GM21576 (cell line): Measurements from ENCODE around the gene ABCC9.

Experiments used
- ATAC-seq: cut with Tn5 transposase; IDR thresholded peaks from one replicate; pipeline ENCODE4 v1.9.1; 2021; ENCODE audit warnings: mild to moderate bottlenecking, moderate library complexity; ENCODE audit not compliant: unreplicated experiment

Gene ABCC9

GRCh38 chr12:21776175-21776574, 165.1 kb downstream of the ABCC9 start:
- no peak for ATAC-seq

- ATAC-seq: no peak
Observed at GRCh38 chr12:21775133-21775820, 165.9 kb downstream of the ABCC9 start.

GRCh38 chr12:21774358-21775132, 166.7 kb downstream of the ABCC9 start, which contains the start of gene KCNJ8:
Gene KCNJ8, minus strand, starts transcription at chr12:21774706. Its CDS starts 1,090 bp downstream, at chr12:21773616.
- no peak for ATAC-seq

- ATAC-seq: no peak
Observed at GRCh38 chr12:21773806-21774205, 167.4 kb downstream of the ABCC9 start.

GRCh38 chr12:21773263-21773741, 167.9 kb downstream of the ABCC9 start:
- ATAC-seq: no peak

GRCh38 chr12:21771311-21771710, 169.9 kb downstream of the ABCC9 start:
- no peak for ATAC-seq

- no peak for ATAC-seq
Observed at GRCh38 chr12:21769307-21769706, 171.9 kb downstream of the ABCC9 start.

GRCh38 chr12:21766403-21766802, 174.8 kb downstream of the ABCC9 start:
- ATAC-seq: no peak

GRCh38 chr12:21764950-21765349, 176.3 kb downstream of the ABCC9 start:
- no peak for ATAC-seq

- ATAC-seq: no peak
Observed at GRCh38 chr12:21764065-21764464, 177.2 kb downstream of the ABCC9 start.

- ATAC-seq: no peak
Observed at GRCh38 chr12:21763531-21763930, 177.7 kb downstream of the ABCC9 start.

- ATAC-seq: no peak
Observed at GRCh38 chr12:21759737-21760136, 181.5 kb downstream of the ABCC9 start.

- ATAC-seq: no peak
Observed at GRCh38 chr12:21757735-21758134, 183.5 kb downstream of the ABCC9 start.

- no peak for ATAC-seq
Observed at GRCh38 chr12:21756699-21757098, 184.5 kb downstream of the ABCC9 start.

- no peak for ATAC-seq
Observed at GRCh38 chr12:21751517-21751916, 189.7 kb downstream of the ABCC9 start.
